ENCODE results near the gene ITPR1.

ITPR1 gene

GRCh38 chr3:4655145-4656045 is 162.2 kb downstream of the ITPR1 start:
- no peak for FAIRE-seq

GRCh38 chr3:4656059-4656458 is 162.9 kb downstream of the ITPR1 start:
- no peak for FAIRE-seq

- FAIRE-seq = no peak
These were observed 163.6 kb downstream of the ITPR1 start for GRCh38 chr3:4656626-4657328.

- no peak for FAIRE-seq
These were observed 167.8 kb downstream of the ITPR1 start for GRCh38 chr3:4660936-4661335.

- FAIRE-seq = no peak
These were observed 171.3 kb downstream of the ITPR1 start for GRCh38 chr3:4664412-4664811.

- FAIRE-seq = no peak
These were observed 172.0 kb downstream of the ITPR1 start for GRCh38 chr3:4665197-4665596.

- FAIRE-seq = no peak
These were observed 172.9 kb downstream of the ITPR1 start for GRCh38 chr3:4666071-4666470.

- no peak for FAIRE-seq
These were observed 177.2 kb downstream of the ITPR1 start for GRCh38 chr3:4670352-4670751.

GRCh38 chr3:4672725-4673275 is 179.7 kb downstream of the ITPR1 start:
- FAIRE-seq = no peak

- FAIRE-seq = no peak
These were observed 181.1 kb downstream of the ITPR1 start for GRCh38 chr3:4674216-4674615.

- FAIRE-seq = no peak
These were observed 182.6 kb downstream of the ITPR1 start for GRCh38 chr3:4675704-4676103.

GRCh38 chr3:4678320-4678719 is 185.2 kb downstream of the ITPR1 start:
- FAIRE-seq = no peak

GRCh38 chr3:4680227-4680691 is 187.1 kb downstream of the ITPR1 start:
- no peak for FAIRE-seq

GRCh38 chr3:4680871-4681300 is 187.7 kb downstream of the ITPR1 start:
- no peak for FAIRE-seq

- no peak for FAIRE-seq
These were observed 188.2 kb downstream of the ITPR1 start for GRCh38 chr3:4681301-4681700.

- no peak for FAIRE-seq
These were observed 191.0 kb downstream of the ITPR1 start for GRCh38 chr3:4684117-4684516.

GRCh38 chr3:4684976-4685375 is 191.8 kb downstream of the ITPR1 start:
- no peak for FAIRE-seq

GRCh38 chr3:4685673-4686345 is 192.7 kb downstream of the ITPR1 start:
- FAIRE-seq = no peak

GRCh38 chr3:4686619-4687018 is 193.5 kb downstream of the ITPR1 start:
- no peak for FAIRE-seq

GRCh38 chr3:4687167-4687566 is 194.0 kb downstream of the ITPR1 start:
- no peak for FAIRE-seq

GRCh38 chr3:4687596-4687995 is 194.4 kb downstream of the ITPR1 start:
- no peak for FAIRE-seq

- FAIRE-seq = no peak
These were observed 195.3 kb downstream of the ITPR1 start for GRCh38 chr3:4688411-4688810.

- FAIRE-seq = no peak
These were observed 195.9 kb downstream of the ITPR1 start for GRCh38 chr3:4689021-4689420.
